Muscle layer of duodenum (tissue), 2 donors: Measurements from ENCODE around the gene IMMP1L.

Experiments used
- H3K27ac ChIP-seq: one replicate; pipeline ENCODE4 v1.7.0; 2013; ENCODE audit warnings: mild to moderate bottlenecking, low read length
- H3K27me3 ChIP-seq: one replicate; pipeline ENCODE4 v1.7.0; 2013; ENCODE audit warnings: low read depth, mild to moderate bottlenecking, control low read depth, low read length
- H3K36me3 ChIP-seq, 2 donors: one replicate each; pipeline ENCODE4 v1.7.0; 2013; ENCODE audit warnings: low read length in 2 of 2, control low read depth in 1 of 2, mild to moderate bottlenecking in 1 of 2; ENCODE audit not compliant: insufficient read depth in 2 of 2, control insufficient read depth in 1 of 2
- H3K4me1 ChIP-seq, 2 donors: one replicate each; pipeline ENCODE4 v1.7.0; 2013; ENCODE audit warnings: low read length in 2 of 2, mild to moderate bottlenecking in 2 of 2, control low read depth in 1 of 2, moderate library complexity in 1 of 2; ENCODE audit not compliant: insufficient read depth in 2 of 2, control insufficient read depth in 1 of 2
- H3K4me3 ChIP-seq, 2 donors: one replicate each; pipeline ENCODE4 v1.7.0; 2013; ENCODE audit warnings: low read length in 2 of 2, low read depth in 1 of 2, mild to moderate bottlenecking in 1 of 2
- H3K9me3 ChIP-seq, 2 donors: one replicate each; pipeline ENCODE4 v1.7.0; 2013; ENCODE audit warnings: low read length in 2 of 2, control low read depth in 1 of 2, mild to moderate bottlenecking in 1 of 2; ENCODE audit not compliant: control insufficient read depth in 1 of 2
- donor health status: healthy.

The IMMP1L gene

DNA sequence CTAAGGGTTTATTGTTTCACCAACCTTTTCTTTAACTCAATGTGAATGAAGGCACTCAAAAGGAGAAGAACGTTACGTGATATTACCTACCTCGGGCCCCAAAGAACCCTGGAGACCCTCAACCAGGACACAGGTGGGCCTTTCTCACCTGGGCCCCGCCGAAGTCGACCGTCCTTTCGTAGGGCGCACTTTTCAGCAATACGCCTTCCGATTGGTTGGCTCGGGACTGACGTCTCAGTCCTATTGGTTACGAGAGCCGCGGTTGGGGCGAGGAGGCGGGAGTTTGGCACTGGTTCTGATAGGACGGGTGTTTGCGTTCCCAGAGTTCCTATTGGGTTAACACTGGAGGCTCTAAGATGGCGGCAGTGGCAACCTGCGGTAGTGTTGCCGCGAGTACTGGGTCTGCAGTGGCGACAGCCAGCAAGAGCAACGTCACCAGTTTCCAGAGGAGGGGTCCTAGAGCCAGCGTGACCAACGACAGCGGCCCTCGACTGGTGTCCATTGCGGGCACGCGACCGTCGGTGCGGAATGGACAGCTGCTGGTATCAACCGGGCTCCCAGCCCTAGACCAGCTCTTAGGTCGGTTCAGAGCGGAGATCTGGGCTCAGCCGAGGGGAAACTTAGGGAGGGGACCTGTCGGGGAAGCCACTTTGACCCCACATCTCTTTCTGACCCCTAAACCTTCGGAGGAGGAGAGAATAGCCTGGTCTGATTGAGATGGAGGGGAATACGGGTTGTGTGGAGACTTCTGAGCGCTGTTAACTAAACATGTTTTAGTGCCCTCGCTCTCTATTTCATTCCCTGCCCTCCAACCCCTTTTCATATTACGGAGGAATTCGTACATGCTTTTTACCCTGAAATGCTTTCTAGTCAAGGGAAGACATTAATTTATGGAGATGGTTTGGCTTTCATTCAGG, at the start of gene IMMP1L, which contains the start of gene ELP4:
Gene IMMP1L, minus strand, starts transcription at position 194 of the 917 bp plus-strand sequence. CDS start 46,346 bp downstream, outside the sequence.
Gene ELP4, plus strand, starts transcription at position 339 of the 917 bp plus-strand sequence. Its CDS starts 18 bp downstream, at position 357.
- Histone ChIP-seq H3K27ac (peak within 1 kb of the TSS; percentile 81), H3K27me3 (no peaks in the 10 kb centered on the region), H3K9me3 (no peaks in the 10 kb centered on the region), H3K4me3 (peak within 1 kb of the TSS; percentile 92 to 99), H3K36me3 (no peaks in the 10 kb centered on the region), H3K4me1 (peaks cover 0 to 11% of the 10 kb centered on the region in 2 donors)

GRCh38 chr11:31558001-31558400, 48.6 kb upstream of the IMMP1L start:
- Histone ChIP-seq H3K27me3 (no peaks in the 10 kb centered on the region), H3K4me1 (peaks cover 4% of the 10 kb centered on the region in 2 donors), H3K9me3 (no peaks in the 10 kb centered on the region), H3K36me3 (no peaks in the 10 kb centered on the region), H3K27ac (no peak overlapping the region), H3K4me3 (no peak overlapping the region)

DNA sequence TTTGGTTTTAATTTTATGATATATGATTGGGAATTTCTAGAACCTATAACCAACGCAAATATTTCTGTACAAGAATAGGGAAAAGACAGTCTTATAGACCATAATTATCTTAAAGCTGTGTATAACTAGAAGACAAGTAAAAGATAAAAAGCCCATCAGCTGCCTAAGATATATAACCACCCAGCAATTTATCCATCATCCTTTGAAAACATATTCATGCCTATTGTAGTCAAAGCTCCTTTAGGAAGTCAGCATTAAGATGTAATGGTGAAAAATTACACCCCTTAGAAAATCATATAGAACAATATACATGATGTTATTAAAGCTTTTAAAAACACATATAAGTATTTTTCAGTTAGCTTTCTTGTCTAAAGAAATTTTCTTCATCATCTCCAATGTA, 46.5 kb upstream of the IMMP1L start:
- peaks cover 3 to 4% of the 10 kb centered on the region in 2 donors for H3K4me1 ChIP-seq
- H3K27me3 ChIP-seq: no peaks in the 10 kb centered on the region
- no peaks in the 10 kb centered on the region for H3K36me3 ChIP-seq
- no peaks in the 10 kb centered on the region for H3K9me3 ChIP-seq
- no peak overlapping the region for H3K4me3 ChIP-seq
- H3K27ac ChIP-seq: no peak overlapping the region

DNA sequence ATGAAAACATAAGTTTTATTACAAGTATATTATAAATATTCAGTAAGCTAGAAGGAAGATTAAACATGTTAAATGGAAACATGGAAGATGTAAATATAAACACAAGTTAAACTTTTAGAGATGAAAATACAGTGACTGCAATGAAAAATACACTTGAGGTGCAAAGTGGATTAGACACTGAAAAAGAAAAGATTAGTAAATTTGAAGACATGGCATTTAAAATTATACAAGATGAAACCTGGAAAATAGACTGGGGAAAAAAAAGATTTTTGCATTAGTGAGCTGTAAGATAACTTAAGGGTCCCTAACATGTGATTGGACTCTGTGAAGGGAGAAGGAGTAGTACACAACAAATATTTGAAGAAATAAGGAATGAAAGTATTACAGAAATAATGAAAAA, 33.4 kb upstream of the IMMP1L start:
- no peaks in the 10 kb centered on the region for H3K27me3 ChIP-seq
- no peaks in the 10 kb centered on the region for H3K9me3 ChIP-seq
- H3K27ac ChIP-seq: no peak overlapping the region
- H3K4me1 ChIP-seq: no peaks in the 10 kb centered on the region
- no peak overlapping the region for H3K4me3 ChIP-seq
- H3K36me3 ChIP-seq: peaks cover 8 to 18% of the 10 kb centered on the region in 2 donors

DNA sequence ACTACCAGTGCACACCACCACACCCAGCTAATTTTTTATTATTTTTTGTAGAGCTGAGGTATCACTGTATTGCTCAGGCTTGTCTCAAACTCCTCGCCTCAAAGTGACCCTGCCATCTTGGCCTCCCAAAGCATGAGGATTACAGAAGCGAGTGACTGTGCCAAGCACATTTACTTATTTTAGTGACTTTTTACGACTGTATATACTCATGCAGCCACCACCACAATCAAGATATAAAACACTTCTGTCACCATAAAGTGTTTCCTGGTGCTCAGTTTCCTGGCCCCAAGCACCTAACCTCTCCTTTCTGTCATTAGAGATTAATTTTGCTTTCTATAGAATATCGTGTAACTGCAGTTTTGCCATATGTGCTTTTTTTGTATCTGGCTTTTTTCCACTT, 26.1 kb upstream of the IMMP1L start:
- Histone ChIP-seq H3K36me3 (no peaks in the 10 kb centered on the region), H3K4me1 (no peaks in the 10 kb centered on the region), H3K27me3 (no peaks in the 10 kb centered on the region), H3K9me3 (no peaks in the 10 kb centered on the region), H3K4me3 (no peak overlapping the region), H3K27ac (no peak overlapping the region)

- no peaks in the 10 kb centered on the region for H3K27me3 ChIP-seq
- no peaks in the 10 kb centered on the region for H3K36me3 ChIP-seq
- H3K4me3 ChIP-seq: no peak overlapping the region
- H3K4me1 ChIP-seq: no peaks in the 10 kb centered on the region
- no peaks in the 10 kb centered on the region for H3K9me3 ChIP-seq
- H3K27ac ChIP-seq: no peak overlapping the region
Observed at GRCh38 chr11:31531293-31531692, 21.9 kb upstream of the IMMP1L start.

DNA sequence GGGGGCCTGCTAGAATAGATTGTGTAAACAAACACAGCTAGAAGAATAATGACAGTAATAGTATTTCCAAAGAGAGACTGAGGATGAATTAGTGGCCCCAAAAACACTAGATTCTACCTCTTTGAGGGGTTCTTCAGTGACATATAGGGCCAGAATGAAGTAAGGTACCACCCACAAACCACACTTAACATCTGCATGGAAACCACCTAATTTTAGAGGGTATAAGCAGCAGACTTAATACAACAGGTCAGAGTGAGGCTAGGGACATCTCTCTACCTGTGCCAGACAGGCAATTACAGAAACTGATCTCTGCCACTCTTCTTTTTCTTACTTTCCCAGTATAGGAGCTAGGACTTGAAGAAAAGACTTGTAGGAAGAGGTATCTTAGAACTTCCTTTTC, 20.3 kb upstream of the IMMP1L start:
- Histone ChIP-seq H3K36me3 (no peaks in the 10 kb centered on the region), H3K4me3 (no peak overlapping the region), H3K27ac (no peak overlapping the region), H3K4me1 (no peaks in the 10 kb centered on the region), H3K27me3 (no peaks in the 10 kb centered on the region), H3K9me3 (no peaks in the 10 kb centered on the region)

- H3K27ac ChIP-seq: no peak overlapping the region
- H3K27me3 ChIP-seq: no peaks in the 10 kb centered on the region
- H3K36me3 ChIP-seq: peaks cover 0 to 3% of the 10 kb centered on the region in 2 donors
- no peaks in the 10 kb centered on the region for H3K4me1 ChIP-seq
- no peaks in the 10 kb centered on the region for H3K9me3 ChIP-seq
- H3K4me3 ChIP-seq: no peak overlapping the region
Observed at GRCh38 chr11:31529189-31529588, 19.8 kb upstream of the IMMP1L start.

- Histone ChIP-seq H3K4me3 (no peak overlapping the region), H3K27ac (no peak overlapping the region), H3K27me3 (no peaks in the 10 kb centered on the region), H3K9me3 (no peaks in the 10 kb centered on the region), H3K4me1 (no peaks in the 10 kb centered on the region), H3K36me3 (peaks cover 0 to 5% of the 10 kb centered on the region in 2 donors)
Observed at GRCh38 chr11:31521497-31522150, 12.2 kb upstream of the IMMP1L start.

GRCh38 chr11:31512117-31512516, 2.7 kb upstream of the IMMP1L start:
- Histone ChIP-seq H3K27ac (no peak overlapping the region), H3K9me3 (no peaks in the 10 kb centered on the region), H3K36me3 (no peaks in the 10 kb centered on the region), H3K27me3 (no peaks in the 10 kb centered on the region), H3K4me3 (no peak overlapping the region), H3K4me1 (peaks cover 0 to 11% of the 10 kb centered on the region in 2 donors)

GRCh38 chr11:31509051-31509428, 382 bp downstream of the IMMP1L start:
- Histone ChIP-seq H3K9me3 (no peaks in the 10 kb centered on the region), H3K27ac (peak overlapping the region; percentile 81), H3K4me1 (peaks cover 0 to 11% of the 10 kb centered on the region in 2 donors), H3K4me3 (peak overlapping the region; percentile 92 to 99), H3K27me3 (no peaks in the 10 kb centered on the region), H3K36me3 (no peaks in the 10 kb centered on the region)
